Hypothalamus (tissue), 51 donors: Measurements from ENCODE around the gene SMPD4.
"Not testable (repeated sequence)": the region's sequence is repeated elsewhere in the genome, so short reads cannot be mapped to it uniquely, and the experiment has no call there.

Source experiments
- DNase-seq, 51 donors: peaks; one replicate each; lab custom pipeline; 2025; lab: John Stamatoyannopoulos, UW

SMPD4 gene

DNA sequence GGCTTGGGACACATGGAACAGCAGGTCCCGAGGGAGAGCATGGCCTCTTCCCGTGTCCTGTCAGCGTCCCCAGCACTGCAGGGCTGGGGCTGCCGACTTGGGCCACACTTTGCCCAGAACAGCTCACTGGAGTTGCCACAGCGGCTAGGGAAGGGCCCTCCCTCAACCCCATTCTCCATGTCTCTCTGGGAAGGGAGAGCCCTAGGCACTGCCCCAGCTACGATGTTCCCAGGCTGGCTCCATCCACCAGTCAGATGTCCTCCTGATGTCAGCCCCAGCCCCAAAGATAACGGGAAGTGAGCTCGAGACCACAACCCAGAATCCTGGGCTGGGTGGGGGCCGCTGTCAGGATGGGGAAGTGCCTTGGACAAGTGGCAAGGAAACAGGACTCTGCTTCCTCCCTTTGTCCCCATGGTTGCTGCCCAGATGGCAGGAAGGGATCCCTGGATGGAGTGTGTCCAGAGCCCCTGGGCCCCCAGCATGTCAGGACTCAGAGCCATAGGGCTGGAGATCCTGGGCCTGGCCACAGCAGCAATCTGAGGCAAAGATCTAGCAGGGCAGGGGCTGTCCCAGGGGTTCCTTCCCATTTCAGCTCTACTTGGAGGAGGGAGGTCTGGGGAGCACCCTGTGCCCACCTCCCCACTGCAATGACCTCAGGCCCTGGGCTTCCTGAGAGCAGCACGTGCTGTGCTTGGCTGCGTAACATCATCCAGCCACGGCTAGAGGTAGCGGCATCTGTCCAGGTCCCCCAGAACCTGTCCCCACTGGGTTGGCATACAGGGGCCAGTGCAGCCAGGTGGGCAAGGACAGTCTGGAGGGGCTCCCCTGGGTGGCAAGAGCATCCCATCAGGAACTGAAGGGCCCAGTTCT is 38.8 kb downstream of the SMPD4 start:
- DNase-seq, result not testable (repeated sequence)

DNA sequence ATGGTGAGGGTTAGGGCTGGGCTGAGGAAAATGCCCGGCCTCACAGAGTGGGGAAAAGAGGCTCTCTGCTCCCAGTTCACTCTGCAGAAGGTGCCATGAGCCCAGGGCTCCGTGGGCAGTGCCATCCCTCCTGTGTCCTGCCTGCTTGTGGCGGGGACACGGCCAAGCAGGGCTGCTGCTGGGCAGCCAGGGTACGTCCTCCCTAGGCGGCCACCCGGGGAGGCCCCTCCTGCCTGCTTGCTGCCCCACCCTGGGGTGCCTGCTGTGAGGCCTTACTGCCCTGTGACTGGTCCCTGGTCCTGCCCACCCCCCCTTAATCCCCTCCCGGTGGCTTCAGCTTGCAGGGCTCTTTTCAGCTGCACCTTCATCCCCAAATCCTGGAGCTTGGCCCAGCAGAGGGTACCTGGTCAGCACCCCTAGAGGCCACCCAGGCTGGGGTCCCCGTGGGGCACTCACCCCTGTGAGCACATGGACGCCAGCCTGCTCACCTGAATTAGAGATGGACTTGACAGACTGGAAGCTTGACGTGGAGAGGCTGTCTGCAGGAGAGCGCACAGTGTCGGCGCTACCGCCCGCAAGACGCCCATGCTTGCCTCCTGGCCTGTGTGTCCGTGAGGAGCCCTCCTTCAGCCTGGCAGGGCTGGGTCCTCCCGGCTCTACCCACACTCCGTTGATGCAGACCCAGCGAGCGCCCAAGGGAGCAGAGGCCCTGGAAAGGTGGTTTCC is 39.6 kb downstream of the SMPD4 start:
- DNase-seq, result not testable (repeated sequence)

DNA sequence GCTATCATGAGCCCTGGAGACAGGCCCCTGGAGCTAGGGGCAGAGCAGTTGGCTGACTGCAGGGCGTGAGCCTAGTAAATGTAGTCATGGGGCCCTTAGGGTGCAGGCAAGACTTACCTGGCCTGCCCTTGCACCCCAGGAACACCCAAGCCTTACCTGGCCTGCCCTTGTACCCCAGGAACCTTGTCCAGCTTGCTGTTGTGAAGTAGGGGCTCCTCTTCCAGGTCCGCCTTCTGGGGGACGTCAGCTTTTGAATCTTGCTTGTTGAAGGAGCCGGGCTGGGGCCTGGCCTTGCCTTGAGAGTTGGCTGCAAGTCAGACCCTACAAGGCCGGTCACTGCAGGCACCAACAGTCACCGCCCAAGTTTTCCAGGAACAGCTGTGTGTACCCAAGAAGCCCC is 40.4 kb downstream of the SMPD4 start:
- DNase-seq, result not testable (repeated sequence)

DNA sequence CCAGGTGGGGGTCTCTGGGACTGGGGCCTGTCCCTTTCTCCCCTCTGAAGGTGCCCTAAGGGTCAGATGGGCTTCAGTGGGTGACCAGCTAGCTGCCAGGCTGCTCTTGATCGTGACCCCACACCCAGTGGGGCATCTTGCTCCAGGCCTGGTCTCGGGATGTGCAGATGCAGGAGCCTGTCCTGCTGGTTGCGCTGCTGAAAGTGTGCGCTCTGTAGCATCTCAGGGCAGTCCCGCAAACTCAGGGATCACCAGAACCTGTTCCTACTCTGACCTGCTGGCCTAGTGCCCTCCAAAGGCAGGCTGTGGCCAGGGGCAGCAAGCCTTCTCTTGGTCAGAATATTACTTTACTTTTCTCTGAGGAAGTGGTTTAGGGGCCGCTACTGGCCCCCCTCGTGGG is 40.9 kb downstream of the SMPD4 start:
- DNase-seq, result not testable (repeated sequence)

DNA sequence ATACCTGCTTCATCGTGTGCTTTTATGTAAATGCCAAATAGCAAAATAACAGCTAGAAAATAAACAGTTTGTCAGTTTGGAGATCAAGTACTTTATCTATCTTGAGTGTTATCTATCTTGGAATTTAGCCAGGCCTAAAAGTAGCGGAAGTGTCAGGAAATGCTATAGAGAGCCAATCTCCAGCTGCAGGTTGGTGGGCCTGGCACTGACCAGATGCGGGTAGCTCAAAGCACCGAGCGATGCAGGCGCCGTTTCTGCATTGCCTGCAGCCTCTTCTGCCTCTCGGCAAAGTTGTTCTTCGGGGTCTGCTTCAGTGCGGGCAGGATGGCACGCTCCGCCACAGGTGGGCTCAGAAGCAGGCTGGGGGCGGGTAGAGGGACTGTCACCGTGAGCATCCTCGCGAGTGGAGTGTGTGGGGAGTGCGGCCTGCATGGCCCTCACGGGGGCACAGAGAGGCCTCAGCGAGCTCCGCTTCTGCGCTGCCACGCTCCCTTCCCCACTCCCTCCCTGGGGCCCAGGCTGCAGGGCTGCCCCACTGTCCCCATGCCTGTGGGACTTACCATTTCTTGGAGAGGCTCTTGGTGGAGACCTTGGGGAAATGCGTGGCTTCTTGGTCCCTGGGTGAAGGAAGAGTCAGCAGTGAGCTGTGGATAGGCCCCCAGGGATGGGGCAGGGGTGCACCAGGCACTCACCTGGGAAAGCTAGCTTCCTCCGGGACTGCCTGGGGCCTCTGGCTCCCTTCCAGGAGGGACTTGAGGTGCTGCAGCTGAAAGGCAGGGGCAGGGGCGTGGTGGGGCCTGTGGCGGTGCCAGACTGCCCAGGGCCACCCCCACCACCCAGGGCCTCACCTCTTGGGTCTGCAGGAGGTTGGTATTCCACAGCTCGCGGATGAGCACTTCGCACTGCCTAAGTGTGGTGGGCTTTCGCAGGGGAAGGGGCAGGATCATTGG is 41.8 kb downstream of the SMPD4 start:
- not testable (repeated sequence) for DNase-seq

DNA sequence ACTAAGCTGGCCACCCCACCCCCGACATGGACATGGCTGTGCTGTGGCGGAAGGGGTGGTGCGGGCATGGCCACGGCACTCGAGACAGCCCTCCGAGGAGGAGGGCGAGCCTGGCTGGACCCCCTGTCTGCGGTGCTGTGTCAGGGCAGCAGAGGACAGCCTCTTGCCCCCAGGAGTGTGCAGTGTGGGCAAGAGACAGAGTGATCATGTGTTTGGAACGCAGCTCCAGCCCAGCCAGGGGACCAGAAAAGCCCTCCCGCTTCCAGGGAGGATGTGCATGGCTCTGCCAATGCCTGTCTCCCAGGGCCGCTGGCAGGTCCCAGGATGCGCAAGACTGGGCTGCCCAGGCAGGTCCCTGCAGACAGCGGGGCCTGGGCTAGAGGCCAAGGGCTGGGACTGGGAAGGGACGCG is 42.6 kb downstream of the SMPD4 start:
- not testable (repeated sequence) for DNase-seq

DNA sequence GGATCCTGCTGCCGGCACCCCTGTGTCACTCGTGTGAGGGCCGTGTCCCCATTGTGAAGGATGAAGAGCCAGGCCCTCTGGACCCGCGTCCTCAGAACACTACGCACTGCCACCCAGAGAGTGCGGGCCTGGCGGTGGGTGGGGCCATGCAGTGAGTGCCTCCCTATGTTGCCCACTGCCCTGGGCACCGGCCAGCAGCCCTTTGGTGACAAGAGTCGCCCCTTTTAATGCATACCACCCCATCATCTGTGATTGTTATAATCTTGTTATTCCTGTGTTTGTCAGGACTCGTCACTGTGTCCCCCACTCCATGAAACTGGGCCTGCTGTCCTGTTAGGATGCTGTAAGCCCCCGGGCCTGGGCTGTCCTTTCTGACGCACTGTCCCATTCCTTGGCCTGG is 43.1 kb downstream of the SMPD4 start:
- not testable (repeated sequence) for DNase-seq

DNA sequence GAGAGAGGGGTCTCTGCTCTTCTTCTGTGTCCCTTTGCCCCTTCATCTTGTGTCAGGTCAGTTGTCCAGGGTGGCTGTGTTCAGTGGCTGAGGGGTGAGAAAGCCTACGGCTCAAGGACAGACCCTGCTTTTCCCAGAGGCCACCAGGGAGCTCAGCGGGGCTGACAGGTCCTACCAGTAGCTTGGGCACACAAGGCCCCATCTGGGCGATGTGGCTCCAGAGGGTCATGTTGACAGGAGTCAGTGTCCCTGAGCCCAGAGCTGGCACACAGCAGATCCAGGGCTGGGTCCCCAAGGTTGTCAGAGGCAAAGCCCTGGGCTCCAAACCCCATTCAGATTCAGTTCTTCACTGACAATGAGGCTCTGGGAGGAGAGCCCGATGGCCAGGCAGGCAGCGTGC is 44.3 kb downstream of the SMPD4 start:
- DNase-seq, result not testable (repeated sequence)

DNA sequence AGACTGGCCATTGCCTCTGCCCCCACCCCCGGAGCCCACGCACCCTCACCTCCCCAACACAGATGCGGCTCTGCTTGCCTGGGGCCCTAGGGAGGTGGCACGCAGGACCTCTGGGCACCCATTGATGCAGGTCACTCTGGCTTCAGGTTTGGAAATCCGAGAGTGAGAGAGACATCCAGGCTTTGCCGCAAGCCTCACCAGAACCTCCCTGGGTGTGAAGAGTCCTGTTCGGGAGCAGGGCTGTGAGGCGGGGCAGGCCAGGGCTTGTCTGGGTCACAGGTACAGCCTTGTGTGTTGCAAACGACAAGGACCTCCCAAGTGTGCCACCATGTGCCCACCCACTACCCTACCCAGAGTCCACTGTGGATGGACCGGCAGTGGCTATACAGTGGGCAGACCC is 44.9 kb downstream of the SMPD4 start:
- DNase-seq, result not testable (repeated sequence)

DNA sequence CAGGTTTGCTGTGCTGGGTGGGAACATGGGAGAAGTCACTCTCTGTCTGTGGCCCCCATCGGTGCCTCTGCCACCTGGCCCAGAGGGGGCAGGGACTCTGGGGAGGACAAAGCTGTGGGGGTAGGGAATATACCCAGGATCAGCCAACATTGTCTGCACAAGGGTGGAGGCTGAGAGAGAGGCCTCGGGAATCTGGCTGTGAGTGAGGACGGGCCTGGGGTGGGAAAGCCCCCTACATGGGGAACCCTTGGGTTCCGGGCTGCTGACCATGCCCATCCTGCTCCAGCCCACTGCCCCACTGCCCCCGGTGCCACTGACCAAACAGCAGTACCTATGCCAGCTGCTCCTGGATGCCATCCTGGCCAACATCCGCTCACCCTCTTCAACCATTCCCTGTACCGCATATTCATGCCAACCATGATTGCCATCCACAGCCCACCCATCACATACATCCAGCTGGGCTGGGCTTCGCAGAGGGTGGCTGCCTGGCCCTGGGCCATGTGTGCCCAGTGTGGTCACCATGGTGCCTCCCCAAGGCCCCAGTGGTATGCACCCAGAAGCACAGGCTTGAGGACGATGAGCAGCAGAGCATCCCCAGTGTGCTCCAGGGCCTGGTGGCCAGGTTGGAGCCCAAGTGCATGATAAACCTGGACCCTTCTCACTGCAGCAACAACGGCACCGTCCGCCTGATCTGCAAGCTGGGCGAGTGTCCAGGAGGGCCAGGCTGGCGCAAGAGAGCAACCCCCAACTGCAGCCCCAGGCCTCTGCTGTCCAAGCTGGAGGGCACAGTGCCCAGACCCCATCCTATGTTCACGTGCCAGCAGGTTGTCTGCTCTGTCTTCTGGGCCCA is 45.5 kb downstream of the SMPD4 start:
- DNase-seq, result no peak

DNA sequence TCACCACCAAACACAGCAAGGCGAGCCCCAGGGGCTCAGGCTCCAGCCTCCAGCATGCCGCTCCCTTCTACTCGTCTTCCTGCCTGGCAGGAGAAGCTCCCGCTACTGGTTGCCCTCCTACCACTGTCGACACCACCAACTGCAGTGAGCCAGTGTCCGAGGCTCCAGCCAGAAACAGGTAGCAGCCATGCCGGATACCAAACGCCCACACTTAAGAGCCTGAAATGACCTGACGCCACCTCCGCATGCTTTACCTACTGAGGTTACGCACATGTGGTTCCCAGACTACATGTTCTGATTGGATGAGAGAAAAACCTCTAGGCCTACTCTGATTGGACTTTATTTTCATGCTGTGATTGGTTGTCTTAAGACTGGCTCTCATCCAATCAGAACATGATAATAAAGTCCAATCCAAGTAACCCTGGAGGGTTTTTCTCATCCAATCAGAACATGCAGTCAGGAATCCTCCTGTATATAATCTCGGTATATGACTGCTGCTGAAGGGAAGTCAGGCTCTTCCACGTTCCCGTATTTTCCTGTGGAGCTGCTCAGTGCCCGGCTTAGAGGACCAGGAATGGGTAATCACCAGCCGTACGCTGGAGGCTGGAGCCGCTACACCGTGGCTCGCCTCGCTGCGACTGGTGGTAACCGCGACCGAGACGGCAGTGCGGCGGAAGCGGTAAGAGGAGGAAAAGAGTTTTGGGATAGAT is 52.1 kb downstream of the SMPD4 start, which contains the start of gene POTEF:
TSS of gene POTEF (minus strand) at position 103 of the 710 bp plus-strand sequence. CDS start 8,707 bp downstream, outside the sequence.
- not testable (repeated sequence) for DNase-seq

DNA sequence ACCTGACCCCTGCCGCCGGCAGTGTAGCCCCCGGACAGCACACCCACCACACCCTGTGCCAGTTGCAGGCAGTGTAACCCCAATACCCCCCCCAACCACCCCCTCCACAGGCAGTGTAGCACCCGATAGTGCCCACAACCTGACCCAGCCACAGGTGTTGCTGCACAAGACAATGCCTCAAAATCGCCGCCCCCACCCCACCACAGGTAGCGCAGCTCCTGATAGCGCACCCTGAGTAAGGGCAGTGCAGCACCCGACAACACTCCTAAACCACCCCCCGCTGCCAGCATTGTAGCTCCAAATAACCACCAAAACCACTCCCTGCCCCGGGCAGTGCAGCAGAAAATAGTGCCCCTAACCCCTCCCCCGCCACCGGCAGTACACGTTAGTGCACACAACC is 52.9 kb downstream of the SMPD4 start:
- DNase-seq, result not testable (repeated sequence)

DNA sequence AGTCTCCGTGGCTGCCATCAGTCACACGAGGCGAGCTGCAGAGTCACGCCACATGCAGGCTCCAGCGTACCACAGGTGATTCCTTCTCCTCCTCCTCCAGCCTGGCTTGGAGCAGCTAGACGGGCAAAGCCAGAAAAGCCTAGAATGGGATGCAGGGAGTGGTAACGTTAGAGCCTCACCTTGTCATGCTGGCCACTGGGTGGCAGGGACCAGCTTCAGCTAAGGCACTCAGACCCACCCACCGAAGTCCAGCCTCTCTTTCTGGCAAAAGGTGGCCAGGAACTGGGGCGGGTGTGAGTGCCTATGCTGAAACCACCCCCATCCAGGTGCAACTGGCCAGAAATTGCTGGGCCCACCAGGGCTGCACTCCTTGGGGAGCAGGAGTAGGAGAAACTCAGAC is 53.7 kb downstream of the SMPD4 start:
- not testable (repeated sequence) for DNase-seq

DNA sequence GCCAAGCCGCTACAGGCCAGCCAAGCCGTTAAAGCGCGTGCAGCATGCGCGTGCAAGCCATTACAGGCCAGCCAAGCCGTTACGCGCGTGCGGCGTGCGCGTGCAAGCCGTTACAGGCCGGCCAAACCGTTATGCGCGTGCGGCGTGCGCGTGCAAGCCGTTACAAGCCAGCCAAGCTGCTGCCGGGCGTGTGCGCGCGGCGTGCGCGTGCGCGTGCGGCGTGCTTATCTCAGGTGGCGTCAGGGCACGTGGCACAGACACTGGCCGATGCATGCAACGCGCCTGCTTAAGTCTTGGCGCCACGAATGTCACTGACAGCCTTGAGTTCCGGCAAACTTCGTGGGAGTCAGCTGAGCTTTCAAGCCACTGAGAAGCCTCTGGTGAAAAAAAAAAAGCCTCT is 60.5 kb downstream of the SMPD4 start:
- DNase-seq, result not testable (repeated sequence)

DNA sequence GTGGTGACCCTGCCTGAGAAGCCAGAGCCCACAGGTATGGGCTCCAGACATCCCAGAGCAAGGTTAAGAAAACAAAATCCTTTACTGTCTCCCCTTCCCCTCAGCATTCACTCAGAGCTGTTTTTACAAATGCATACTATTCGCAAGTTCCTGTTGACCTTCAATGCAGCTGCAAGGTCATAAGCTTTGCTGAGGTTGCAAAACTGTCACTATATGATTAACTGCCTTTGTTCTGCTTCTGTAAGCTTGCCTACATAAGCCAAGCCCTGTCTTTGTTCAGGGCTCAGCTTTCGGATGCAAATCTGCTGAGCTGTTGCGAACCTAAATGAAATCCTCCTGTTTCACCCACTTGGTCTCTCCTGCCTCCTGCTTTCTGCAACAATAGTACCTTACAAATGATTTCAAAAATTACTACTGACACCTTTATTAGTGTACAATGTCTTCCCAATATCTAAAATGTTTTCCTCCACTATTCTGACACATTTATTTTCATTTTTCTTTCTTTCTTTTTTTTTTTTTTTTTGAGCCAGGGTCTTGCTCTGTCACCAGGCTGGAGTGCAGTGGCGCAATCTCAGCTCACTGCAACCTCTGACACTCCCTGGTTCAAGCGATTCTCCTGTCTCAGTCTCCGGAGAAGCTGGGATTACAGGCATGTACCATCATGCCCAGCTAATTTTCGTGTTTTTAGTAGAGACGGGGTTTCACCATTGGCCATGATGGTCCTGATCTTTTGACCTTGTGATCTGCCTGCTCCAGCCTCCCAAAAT is 78.6 kb downstream of the SMPD4 start:
- DNase-seq, result not testable (repeated sequence)
